PFSK-1 (cell line): ENCODE results near the gene ZKSCAN1.

Experiments
- POLR2AphosphoS5 ChIP-seq: IDR thresholded peaks from 2 replicates; pipeline ENCODE4 v1.6.1; 2012; ENCODE audit warnings: low read depth, mild to moderate bottlenecking, control low read depth, low read length, moderate library complexity
- REST ChIP-seq, 2 experiments: IDR thresholded peaks; 2 replicates each; pipeline versions ENCODE4 v1.6.1 to v1.8.0; 2011 to 2012; ENCODE audit warnings: low read depth in 2 of 2, low read length in 2 of 2, control low read depth in 1 of 2, inconsistent platforms in 1 of 2, mild to moderate bottlenecking in 1 of 2, moderate library complexity in 1 of 2; ENCODE audit not compliant: insufficient read depth in 1 of 2
- SIN3A ChIP-seq: IDR thresholded peaks from 2 replicates; pipeline ENCODE4 v1.6.1; 2012; ENCODE audit warnings: mild to moderate bottlenecking, low read length, moderate library complexity, borderline replicate concordance; ENCODE audit not compliant: insufficient read depth
- TAF1 ChIP-seq: IDR thresholded peaks from 2 replicates; pipeline ENCODE4 v1.6.1; 2012; ENCODE audit warnings: low read length, control low read depth, borderline replicate concordance; ENCODE audit not compliant: insufficient read depth

- peak; percentile 81 for TF ChIP-seq POLR2AphosphoS5
- peak; percentile 99 for TF ChIP-seq TAF1
- TF ChIP-seq SIN3A = peak; percentile 71; the same call in 1 of the 2 replicates
- TF ChIP-seq REST (IDR thresholded peaks at IDR 0.05; ENCODE audit: insufficient read depth in 1 of 2, low read depth in 2 of 2, low read length in 2 of 2) = peak; percentile 52 to 71
Measured at GRCh38 chr7:100015232-100016214, at the start of gene ZKSCAN1.
